Prostate gland (tissue), 2 donors: ENCODE measurements around the gene HSPG2. TPM values are rescaled to one million over a fixed set of nuclear protein-coding genes. Genes with fewer than 3 reads are reported as not detected.

Experiments used
- DNase-seq: peaks from one replicate; pipeline ENCODE4 v3.0.0-alpha.2; 2019; ENCODE audit warnings: low spot score
- H3K27ac ChIP-seq, 2 donors: fragments of 200-600 bp; sonication (generic); 2 replicates each; pipeline ENCODE4 v1.5.1; 2017 to 2019
- H3K27me3 ChIP-seq: fragments of 200-600 bp; sonication (generic); replicated peaks from 2 replicates; pipeline ENCODE4 v1.5.1; 2019; ENCODE audit not compliant: insufficient read depth
- H3K36me3 ChIP-seq, 2 donors: fragments of 200-600 bp; sonication (generic); 1 replicate in 1 of 2; 2 replicates in 1 of 2; pipeline versions ENCODE4 v1.5.1 to v1.8.1; 2017 to 2019
- H3K4me1 ChIP-seq: fragments of 200-600 bp; sonication (generic); replicated peaks from 2 replicates; pipeline ENCODE4 v1.5.1; 2019
- H3K4me3 ChIP-seq, 2 donors: fragments of 200-600 bp; sonication (generic); 2 replicates each; pipeline ENCODE4 v1.5.1; 2017 to 2019
- H3K9me3 ChIP-seq: fragments of 200-600 bp; sonication (generic); 2 replicates; pipeline ENCODE4 v1.5.1; 2017
- POLR2A ChIP-seq: fragments of 450-650 bp; IDR thresholded peaks from one replicate; pipeline ENCODE4 v1.6.1; 2016; ENCODE audit warnings: antibody characterized with exemption, mild to moderate bottlenecking
- POLR2AphosphoS5 ChIP-seq: sonication (generic); formaldehyde crosslinking; IDR thresholded peaks from one replicate; pipeline ENCODE4 v1.6.1; 2017; ENCODE audit warnings: antibody characterized with exemption
- WGBS: methylation state at CpG from one replicate; pipeline ENCODE4 v1.1.5; 2018; 5-methylcytosine and 5-hydroxymethylcytosine counted together
- intact Hi-C: fragments of 100-400 bp; cut with DNase I; formaldehyde crosslinking; loops from one replicate; pipeline ENCODE4 v1.14.2; 2022
- total RNA-seq, 2 donors: library from RNA; depleted of rRNA; stranded (reverse); fragments of >200 nt; gene quantifications; one replicate each; pipeline ENCODE4 v1.1.0, GENCODE V29; 2016
- TF ChIP-seq, protein P1 (sequence below), 4 experiments: fragments of 200-600 bp in 2 of 4; fragments of 450-650 bp in 2 of 4; sonication (generic) in 2 of 4; IDR thresholded peaks; 1 replicate in 3 of 4; 2 replicates in 1 of 4; pipeline ENCODE4 v1.5.1; 2016 to 2019; ENCODE audit warnings: antibody characterized with exemption in 4 of 4, mild to moderate bottlenecking in 2 of 4, moderate library complexity in 2 of 4

HSPG2 gene
- total RNA-seq, 2 donors from 2014 or later = 135 to 257 TPM

GRCh38 chr1:21961799-21962198 lies 24.7 kb upstream of the HSPG2 start:
- H3K9me3 ChIP-seq = no peaks in the 10 kb centered on the region
- intact Hi-C loops = no loop called here
- H3K27ac ChIP-seq = no peak overlapping the region
- H3K4me3 ChIP-seq = no peak overlapping the region
- H3K4me1 ChIP-seq = peaks cover 4% of the 10 kb centered on the region
- TF ChIP-seq, protein P1, sequence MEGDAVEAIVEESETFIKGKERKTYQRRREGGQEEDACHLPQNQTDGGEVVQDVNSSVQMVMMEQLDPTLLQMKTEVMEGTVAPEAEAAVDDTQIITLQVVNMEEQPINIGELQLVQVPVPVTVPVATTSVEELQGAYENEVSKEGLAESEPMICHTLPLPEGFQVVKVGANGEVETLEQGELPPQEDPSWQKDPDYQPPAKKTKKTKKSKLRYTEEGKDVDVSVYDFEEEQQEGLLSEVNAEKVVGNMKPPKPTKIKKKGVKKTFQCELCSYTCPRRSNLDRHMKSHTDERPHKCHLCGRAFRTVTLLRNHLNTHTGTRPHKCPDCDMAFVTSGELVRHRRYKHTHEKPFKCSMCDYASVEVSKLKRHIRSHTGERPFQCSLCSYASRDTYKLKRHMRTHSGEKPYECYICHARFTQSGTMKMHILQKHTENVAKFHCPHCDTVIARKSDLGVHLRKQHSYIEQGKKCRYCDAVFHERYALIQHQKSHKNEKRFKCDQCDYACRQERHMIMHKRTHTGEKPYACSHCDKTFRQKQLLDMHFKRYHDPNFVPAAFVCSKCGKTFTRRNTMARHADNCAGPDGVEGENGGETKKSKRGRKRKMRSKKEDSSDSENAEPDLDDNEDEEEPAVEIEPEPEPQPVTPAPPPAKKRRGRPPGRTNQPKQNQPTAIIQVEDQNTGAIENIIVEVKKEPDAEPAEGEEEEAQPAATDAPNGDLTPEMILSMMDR (IDR thresholded peaks at IDR 0.05) = no peak
- TF ChIP-seq POLR2A = no peak
- TF ChIP-seq POLR2AphosphoS5 = no peak
- H3K36me3 ChIP-seq = no peaks in the 10 kb centered on the region
- no peaks in the 10 kb centered on the region for H3K27me3 ChIP-seq
- no peak for DNase-seq
- WGBS = 48% methylated on average over 2 of the region's 2 CpGs

GRCh38 chr1:21961337-21961736 lies 24.2 kb upstream of the HSPG2 start:
- H3K36me3 ChIP-seq = no peaks in the 10 kb centered on the region
- DNase-seq = no peak

GRCh38 chr1:21956720-21957552 lies 19.8 kb upstream of the HSPG2 start:
- intact Hi-C loops = no loop called here
- Histone ChIP-seq H3K4me1 (peaks cover 6% of the 10 kb centered on the region), H3K27ac (peak overlapping the region; percentile 53 to 67), H3K4me3 (no peak overlapping the region), H3K36me3 (no peaks in the 10 kb centered on the region), H3K27me3 (no peaks in the 10 kb centered on the region), H3K9me3 (no peaks in the 10 kb centered on the region)
- DNase-seq = peak; percentile 93
- TF ChIP-seq, protein P1 (IDR thresholded peaks at IDR 0.05) = peak in 1 of 4 experiments; percentile 28
- TF ChIP-seq POLR2AphosphoS5 (peak; percentile 94), POLR2A (peak; percentile 29)
- WGBS = 34% methylated on average over 17 of the region's 18 CpGs

More at GRCh38 chr1:21961337-21961736, 24.2 kb upstream of the HSPG2 start:
- no peak overlapping the region for H3K27ac ChIP-seq
- no peaks in the 10 kb centered on the region for H3K27me3 ChIP-seq
- WGBS = 68% methylated on average over 2 of the region's 2 CpGs
- no peak overlapping the region for H3K4me3 ChIP-seq
- intact Hi-C loops = no loop called here
- H3K9me3 ChIP-seq = no peaks in the 10 kb centered on the region
- peaks cover 6% of the 10 kb centered on the region for H3K4me1 ChIP-seq
- TF ChIP-seq POLR2A = no peak
- TF ChIP-seq, protein P1 (IDR thresholded peaks at IDR 0.05) = no peak
- no peak for TF ChIP-seq POLR2AphosphoS5

DNA sequence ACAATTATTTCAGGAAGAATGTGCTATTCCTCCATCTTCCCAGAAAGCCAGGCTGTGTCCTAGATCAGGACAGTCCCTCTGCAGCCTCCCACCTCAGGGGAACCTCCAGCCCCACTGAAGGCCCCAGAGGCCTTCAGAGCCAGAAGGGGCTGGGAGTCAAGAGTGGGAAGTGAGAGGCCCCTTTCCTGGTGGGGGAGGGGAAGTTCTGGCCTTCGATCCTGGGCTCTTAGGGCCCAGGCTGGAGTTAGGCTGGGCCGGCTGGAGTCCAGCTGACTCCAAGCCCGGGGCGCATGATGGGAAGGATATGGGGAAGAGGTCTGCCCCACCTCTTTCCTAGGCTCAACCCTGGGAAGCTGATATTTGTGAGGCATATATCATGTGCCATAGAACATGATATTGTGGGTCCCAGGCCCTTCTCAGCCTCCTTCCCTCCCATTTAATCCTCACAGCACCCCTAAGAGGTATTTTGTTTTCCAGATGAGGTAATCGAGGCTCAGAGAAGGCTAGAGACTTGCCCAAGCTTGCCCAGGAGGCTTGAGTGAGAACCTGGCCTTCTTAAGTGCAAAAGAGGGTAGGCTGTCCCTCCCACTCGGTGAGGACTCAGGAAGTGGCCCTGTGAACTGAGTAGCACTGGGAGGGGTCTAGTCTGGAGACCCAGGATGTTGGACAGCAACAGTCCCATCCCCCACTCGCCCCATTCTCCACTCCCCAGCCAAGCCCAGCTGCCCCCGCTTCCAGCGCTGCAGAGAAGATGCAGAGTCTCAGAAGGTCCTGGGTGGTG lies 18.6 kb upstream of the HSPG2 start:
- TF ChIP-seq POLR2A (no peak), POLR2AphosphoS5 (no peak)
- TF ChIP-seq, protein P1 (IDR thresholded peaks at IDR 0.05) = no peak
- Histone ChIP-seq H3K27ac (no peak overlapping the region), H3K27me3 (no peaks in the 10 kb centered on the region), H3K36me3 (no peaks in the 10 kb centered on the region), H3K4me1 (peaks cover 6% of the 10 kb centered on the region), H3K9me3 (no peaks in the 10 kb centered on the region), H3K4me3 (no peak overlapping the region)
- 64% methylated on average over 9 of the region's 9 CpGs for WGBS
- DNase-seq = no peak
- intact Hi-C loops = no loop called here
